Activated naive CD8-positive, alpha-beta T cell treated with anti-CD3 and anti-CD28 coated beads for 36 hours (primary cell): ENCODE measurements around the gene VPS37B. TPM values are rescaled to one million over a fixed set of nuclear protein-coding genes. Genes with fewer than 3 reads are reported as not detected.
"Not testable (repeated sequence)": the region's sequence is repeated elsewhere in the genome, so short reads cannot be mapped to it uniquely, and the experiment has no call there.

Experiments
- DNase-seq: peaks from one replicate; pipeline ENCODE4 v3.0.0; 2021
- H3K27ac Mint-ChIP-seq: one replicate; pipeline ENCODE4 v1.8.0; 2022; ENCODE audit warnings: mild to moderate bottlenecking, moderate library complexity, mixed read lengths
- H3K27me3 Mint-ChIP-seq: one replicate; pipeline ENCODE4 v1.8.0; 2022; ENCODE audit warnings: mild to moderate bottlenecking, mixed read lengths
- H3K36me3 Mint-ChIP-seq: one replicate; pipeline ENCODE4 v1.8.0; 2021; ENCODE audit warnings: mild to moderate bottlenecking, mixed read lengths
- H3K4me1 Mint-ChIP-seq: one replicate; pipeline ENCODE4 v1.8.0; 2021; ENCODE audit warnings: mixed read lengths
- H3K4me3 Mint-ChIP-seq: one replicate; pipeline ENCODE4 v1.8.0; 2022; ENCODE audit warnings: mild to moderate bottlenecking, moderate library complexity, mixed read lengths
- H3K9me3 Mint-ChIP-seq: one replicate; pipeline ENCODE4 v1.8.0; 2022; ENCODE audit warnings: mixed read lengths
- total RNA-seq, 2 experiments: library from RNA; stranded (reverse); gene quantifications; one replicate each; pipeline ENCODE4 v1.2.3, GENCODE V29; 2021

Gene VPS37B
- total RNA-seq, 2 experiments from 2014 or later: 27.0 to 28.2 TPM

GRCh38 chr12:122893208-122894153 is 2.4 kb downstream of the VPS37B start:
- Mint-ChIP-seq H3K36me3 (peaks cover 42% of the 10 kb centered on the region), H3K27ac (peak overlapping the region; percentile 20), H3K4me1 (peaks cover 86% of the 10 kb centered on the region), H3K4me3 (peak overlapping the region; percentile 29), H3K9me3 (peaks cover 3% of the 10 kb centered on the region), H3K27me3 (peaks cover 3% of the 10 kb centered on the region)
- no peak for DNase-seq

GRCh38 chr12:122892724-122893123 is 3.2 kb downstream of the VPS37B start:
- Mint-ChIP-seq H3K4me1 (peaks cover 87% of the 10 kb centered on the region), H3K36me3 (peaks cover 42% of the 10 kb centered on the region)
- not testable (repeated sequence) for H3K27me3 Mint-ChIP-seq, DNase-seq, H3K9me3 Mint-ChIP-seq, H3K4me3 Mint-ChIP-seq, H3K27ac Mint-ChIP-seq

GRCh38 chr12:122891661-122892525 is 4.0 kb downstream of the VPS37B start:
- Mint-ChIP-seq H3K36me3 (peaks cover 47% of the 10 kb centered on the region), H3K27ac (no peak overlapping the region), H3K27me3 (peaks cover 3% of the 10 kb centered on the region), H3K9me3 (peaks cover 3% of the 10 kb centered on the region), H3K4me1 (peaks cover 89% of the 10 kb centered on the region), H3K4me3 (peak overlapping the region; percentile 7)
- no peak for DNase-seq

GRCh38 chr12:122889761-122890520 is 6.0 kb downstream of the VPS37B start:
- Mint-ChIP-seq H3K9me3 (no peaks in the 10 kb centered on the region), H3K4me1 (peaks cover 91% of the 10 kb centered on the region), H3K27ac (peak overlapping the region; percentile 97), H3K27me3 (no peaks in the 10 kb centered on the region), H3K36me3 (peaks cover 37% of the 10 kb centered on the region), H3K4me3 (peak overlapping the region; percentile 66)
- DNase-seq: peak; percentile 17

GRCh38 chr12:122888232-122888752 is 7.6 kb downstream of the VPS37B start:
- H3K4me3 Mint-ChIP-seq: peak overlapping the region; percentile 74
- peaks cover 91% of the 10 kb centered on the region for H3K4me1 Mint-ChIP-seq
- peak; percentile 56 for DNase-seq
- peaks cover 38% of the 10 kb centered on the region for H3K36me3 Mint-ChIP-seq
- peak overlapping the region; percentile 97 for H3K27ac Mint-ChIP-seq
- peaks cover 5% of the 10 kb centered on the region for H3K9me3 Mint-ChIP-seq
- H3K27me3 Mint-ChIP-seq: no peaks in the 10 kb centered on the region

GRCh38 chr12:122887819-122888212 is 8.1 kb downstream of the VPS37B start:
- peaks cover 40% of the 10 kb centered on the region for H3K36me3 Mint-ChIP-seq

GRCh38 chr12:122886851-122887818 is 8.8 kb downstream of the VPS37B start:
- peak overlapping the region; percentile 97 for H3K27ac Mint-ChIP-seq

More at GRCh38 chr12:122887819-122888212, 8.1 kb downstream of the VPS37B start:
- no peak for DNase-seq
- peaks cover 5% of the 10 kb centered on the region for H3K9me3 Mint-ChIP-seq
- no peaks in the 10 kb centered on the region for H3K27me3 Mint-ChIP-seq
- H3K27ac Mint-ChIP-seq: peak overlapping the region; percentile 97
- peak overlapping the region; percentile 74 for H3K4me3 Mint-ChIP-seq
- H3K4me1 Mint-ChIP-seq: peaks cover 93% of the 10 kb centered on the region

GRCh38 chr12:122886161-122886560 is 9.8 kb downstream of the VPS37B start:
- Mint-ChIP-seq H3K4me1 (peaks cover 91% of the 10 kb centered on the region), H3K9me3 (peaks cover 5% of the 10 kb centered on the region), H3K36me3 (peaks cover 38% of the 10 kb centered on the region), H3K27me3 (no peaks in the 10 kb centered on the region), H3K27ac (peak overlapping the region; percentile 97), H3K4me3 (no peak overlapping the region)
- no peak for DNase-seq

More at GRCh38 chr12:122886851-122887818, 8.8 kb downstream of the VPS37B start:
- Mint-ChIP-seq H3K4me1 (peaks cover 93% of the 10 kb centered on the region), H3K27me3 (no peaks in the 10 kb centered on the region), H3K4me3 (peak overlapping the region; percentile 74), H3K36me3 (peaks cover 37% of the 10 kb centered on the region), H3K9me3 (peaks cover 5% of the 10 kb centered on the region)
- peak; percentile 81 for DNase-seq

- Mint-ChIP-seq H3K27me3 (no peaks in the 10 kb centered on the region), H3K4me1 (peaks cover 91% of the 10 kb centered on the region), H3K36me3 (peaks cover 49% of the 10 kb centered on the region), H3K4me3 (no peak overlapping the region), H3K27ac (no peak overlapping the region), H3K9me3 (peaks cover 5% of the 10 kb centered on the region)
- DNase-seq: no peak
Measured at GRCh38 chr12:122884860-122885259, 11.1 kb downstream of the VPS37B start.

GRCh38 chr12:122884091-122884826 is 11.7 kb downstream of the VPS37B start:
- Mint-ChIP-seq H3K4me1 (peaks cover 93% of the 10 kb centered on the region), H3K27ac (peak overlapping the region; percentile 95), H3K4me3 (no peak overlapping the region), H3K9me3 (peaks cover 5% of the 10 kb centered on the region), H3K27me3 (no peaks in the 10 kb centered on the region), H3K36me3 (peaks cover 50% of the 10 kb centered on the region)
- no peak for DNase-seq

GRCh38 chr12:122882908-122883558 is 12.9 kb downstream of the VPS37B start:
- Mint-ChIP-seq H3K4me1 (peaks cover 92% of the 10 kb centered on the region), H3K4me3 (peak overlapping the region; percentile 74), H3K9me3 (peaks cover 5% of the 10 kb centered on the region), H3K36me3 (peaks cover 56% of the 10 kb centered on the region), H3K27me3 (no peaks in the 10 kb centered on the region), H3K27ac (peak overlapping the region; percentile 95)
- DNase-seq: no peak

GRCh38 chr12:122880668-122881067 is 15.3 kb downstream of the VPS37B start:
- DNase-seq: no peak
- Mint-ChIP-seq H3K4me1 (peaks cover 92% of the 10 kb centered on the region), H3K27me3 (no peaks in the 10 kb centered on the region), H3K4me3 (no peak overlapping the region), H3K27ac (peak overlapping the region; percentile 13), H3K36me3 (peaks cover 58% of the 10 kb centered on the region), H3K9me3 (peaks cover 5% of the 10 kb centered on the region)
